NCI-H526 (cell line): ENCODE data around the gene APBA1.

Experiments used
- DNase-seq, 2 experiments: peaks; one replicate each; lab custom pipeline; 2025; lab: John Stamatoyannopoulos, UW

The APBA1 gene

DNA sequence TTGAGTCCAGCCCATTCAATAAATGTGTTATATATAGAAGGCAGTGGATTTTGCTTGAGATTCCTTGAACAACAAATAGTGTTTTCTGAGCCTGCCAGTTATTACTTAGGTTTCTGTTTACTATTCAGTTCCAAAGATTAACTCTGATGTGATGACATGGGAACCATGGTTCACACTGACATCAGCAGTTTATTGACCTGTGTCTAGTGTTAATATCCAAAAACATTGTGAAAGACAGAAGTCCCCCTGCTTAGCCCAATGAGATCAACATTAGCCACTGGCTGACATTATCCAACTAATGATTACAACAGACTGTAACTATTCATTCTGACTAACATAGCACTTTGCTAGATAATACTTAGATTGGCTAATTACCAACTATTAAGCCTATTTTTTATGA is 14.9 kb downstream of the APBA1 start:
- no peak for DNase-seq

DNA sequence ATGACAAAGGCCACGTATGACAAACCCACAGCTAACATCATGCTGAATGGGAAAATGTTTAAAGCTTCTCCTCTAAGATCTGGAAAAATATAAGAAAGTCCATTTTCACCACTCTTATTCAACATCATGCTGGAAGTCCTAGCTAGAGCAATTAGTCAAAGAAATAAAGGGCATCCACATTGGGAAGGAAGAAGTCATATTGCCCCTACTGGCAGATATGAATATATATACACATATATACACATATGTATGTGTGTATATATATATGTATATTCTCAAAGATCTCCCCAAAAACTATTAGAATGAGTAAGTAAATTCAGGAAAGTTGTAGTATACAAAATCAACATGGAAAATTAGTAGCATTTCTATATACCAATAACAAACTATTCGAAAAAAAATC is 17.1 kb downstream of the APBA1 start:
- DNase-seq, result no peak

DNA sequence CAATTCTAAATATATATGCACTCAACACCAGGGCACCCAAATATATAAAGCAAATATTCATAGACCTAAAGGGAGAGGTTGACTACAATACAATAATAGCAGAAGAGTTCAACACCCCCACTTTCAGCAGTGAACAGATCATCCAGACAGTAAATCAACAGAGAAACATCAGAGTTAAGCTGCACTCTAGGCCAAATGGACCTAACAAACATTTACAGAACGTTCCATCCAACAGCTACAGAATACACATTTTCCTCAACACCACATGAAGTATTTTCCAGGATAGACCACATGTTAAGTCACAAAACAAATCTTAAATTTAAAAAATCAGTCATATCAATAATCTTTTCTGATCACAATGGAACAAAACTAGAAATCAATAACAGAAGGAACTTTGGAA is 18.9 kb downstream of the APBA1 start:
- DNase-seq, result no peak

DNA sequence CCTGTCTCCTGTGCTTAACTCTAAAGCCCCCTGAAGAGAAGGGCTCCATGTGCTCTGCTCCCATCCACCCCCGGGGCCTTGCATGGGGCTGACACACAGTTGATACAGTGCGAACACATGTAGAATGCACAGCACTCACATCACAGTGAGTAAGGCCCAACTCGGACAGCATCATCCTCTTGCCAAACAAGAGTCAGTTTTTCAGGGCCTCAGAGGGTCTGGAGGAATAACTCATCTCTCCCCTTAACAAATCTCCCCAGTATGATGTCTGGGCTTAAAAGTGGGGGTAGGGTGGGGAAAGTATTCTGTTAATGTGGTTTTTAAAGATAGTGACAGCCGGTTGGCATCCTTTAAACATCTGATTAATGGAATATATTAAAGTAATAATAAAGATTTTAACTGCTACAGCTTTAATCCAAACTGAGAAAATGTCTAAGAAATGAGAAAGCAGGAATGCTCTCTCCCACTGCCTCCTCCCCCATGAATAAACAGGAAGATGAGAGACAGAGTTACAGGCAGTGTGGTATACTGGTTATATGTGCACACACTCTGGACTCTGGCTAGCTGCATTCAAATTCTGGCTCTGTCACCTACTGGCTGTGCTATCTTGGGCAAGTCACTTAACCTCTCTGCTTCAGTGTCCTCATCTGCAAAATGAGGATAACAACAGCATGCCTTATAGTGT is 22.5 kb downstream of the APBA1 start:
- no peak for DNase-seq

DNA sequence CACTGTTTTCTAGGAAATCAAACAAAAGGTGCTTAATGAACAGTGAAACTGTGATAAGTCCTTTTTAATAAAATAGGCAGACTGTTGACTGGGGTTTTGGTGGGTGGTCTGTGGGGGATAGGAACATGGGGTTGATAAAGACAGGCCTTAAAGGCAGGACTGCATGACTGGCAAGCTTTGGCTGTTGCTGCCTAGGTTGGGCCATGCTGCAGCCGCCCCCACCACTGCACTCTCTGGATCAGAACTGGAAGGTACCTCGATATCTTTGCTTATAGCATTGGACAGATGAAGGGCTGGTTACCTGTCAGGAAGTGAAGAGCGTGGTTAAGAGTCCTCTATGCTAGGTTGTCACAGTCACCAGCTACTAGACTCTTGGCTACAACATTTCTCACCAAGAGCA is 24.4 kb downstream of the APBA1 start:
- no peak for DNase-seq

DNA sequence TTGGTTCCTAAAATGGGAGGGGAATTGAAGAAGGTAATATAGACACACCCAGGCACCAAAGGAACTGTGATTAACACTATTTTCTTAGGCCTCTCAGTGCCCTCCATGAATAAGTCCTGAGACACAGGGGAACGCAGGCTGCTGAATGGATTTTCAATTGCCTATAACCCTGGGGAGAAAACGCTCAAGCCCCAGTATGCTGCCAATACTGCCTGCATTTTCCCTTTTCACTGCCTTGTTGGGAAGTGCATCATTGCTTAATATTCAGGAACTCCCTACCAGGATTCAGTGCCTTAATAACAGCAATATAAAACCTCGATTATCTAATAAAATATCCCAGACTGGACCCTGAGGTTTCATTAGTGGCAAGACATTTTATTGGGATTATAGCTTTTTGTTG is 25.4 kb downstream of the APBA1 start:
- no peak for DNase-seq

DNA sequence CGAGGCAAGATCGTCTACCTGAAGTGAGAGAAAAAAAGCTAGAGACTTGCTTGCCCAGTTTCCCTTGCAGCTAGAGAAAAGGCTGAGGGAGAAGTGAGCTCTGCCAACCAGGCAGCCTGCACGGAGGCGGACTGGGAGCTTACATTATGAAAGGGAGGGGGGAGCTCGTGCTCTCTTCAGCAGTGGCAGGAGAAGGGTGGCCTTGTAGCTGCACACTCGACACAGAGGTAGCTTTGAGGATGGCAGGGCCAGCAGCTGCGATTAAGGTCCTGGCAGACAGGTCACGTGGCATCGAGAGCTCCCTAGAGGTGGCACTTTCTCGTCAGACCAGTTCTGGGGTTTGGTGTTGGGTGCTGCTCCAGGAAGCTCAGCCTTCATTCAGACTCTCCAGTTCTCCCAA is 26.7 kb downstream of the APBA1 start:
- DNase-seq, result peak; percentile 84 to 93

DNA sequence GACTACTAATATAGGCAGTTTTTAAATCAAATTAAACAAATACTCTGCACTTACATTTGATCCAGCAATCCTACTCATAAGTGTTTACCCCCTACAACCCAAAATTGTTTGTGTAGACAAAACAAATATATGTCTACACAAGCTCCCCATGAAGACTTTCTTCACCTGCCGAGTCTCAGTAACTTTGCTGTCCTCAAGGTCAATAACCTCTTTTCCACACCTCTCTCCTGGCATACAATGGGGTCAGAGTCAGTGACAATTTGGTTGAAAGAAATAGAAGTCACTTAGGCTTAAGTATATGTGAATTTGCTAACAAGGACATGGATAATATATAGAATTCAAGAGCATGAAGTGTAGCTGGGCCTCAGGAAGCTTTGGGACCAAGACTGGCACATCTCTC is 29.1 kb downstream of the APBA1 start:
- no peak for DNase-seq

DNA sequence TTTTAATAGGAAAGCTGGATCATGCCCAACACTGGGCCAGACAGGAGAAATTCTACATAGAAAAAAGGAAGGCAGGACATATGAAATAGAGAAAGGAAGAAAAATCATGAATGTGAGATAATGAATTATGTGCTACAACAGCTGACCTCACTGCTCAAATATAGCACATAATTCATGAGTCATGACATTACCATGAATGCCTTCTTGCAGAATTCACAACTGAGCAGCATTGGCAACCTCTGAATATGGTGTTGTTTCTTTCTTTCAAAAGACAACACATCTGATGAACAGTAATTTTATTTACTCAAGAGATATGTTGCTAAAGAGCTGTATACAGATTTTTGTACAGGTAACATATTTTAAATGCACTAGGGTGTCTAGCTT is 34.4 kb downstream of the APBA1 start:
- DNase-seq, result no peak

DNA sequence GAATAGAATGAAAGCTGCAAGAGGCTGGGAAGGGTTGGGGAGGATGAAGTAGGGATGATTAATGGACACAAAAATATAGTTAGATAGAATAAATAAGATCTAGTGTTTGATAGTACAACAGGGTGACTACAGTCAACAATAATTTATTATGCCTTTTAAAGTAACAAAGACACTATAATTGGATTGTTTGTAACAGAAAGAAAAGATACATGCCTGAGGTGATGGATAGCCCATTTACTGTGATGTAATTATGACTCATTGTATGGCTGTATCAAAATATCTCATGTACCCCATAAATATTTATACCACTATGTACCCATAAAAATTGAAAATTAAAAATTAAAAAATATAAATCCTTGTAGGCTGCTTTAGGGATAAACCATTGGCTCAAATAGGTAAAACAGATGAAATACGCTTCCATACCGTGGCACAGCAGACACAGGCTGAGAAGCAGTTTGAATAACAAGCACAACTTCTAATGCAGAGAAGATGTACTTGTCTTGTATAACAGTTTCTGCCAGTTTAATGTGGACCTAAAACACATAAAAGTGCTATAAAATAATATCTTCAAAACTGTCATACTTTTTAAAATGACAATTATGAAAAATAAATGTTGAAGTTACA is 34.9 kb downstream of the APBA1 start:
- DNase-seq, result no peak

DNA sequence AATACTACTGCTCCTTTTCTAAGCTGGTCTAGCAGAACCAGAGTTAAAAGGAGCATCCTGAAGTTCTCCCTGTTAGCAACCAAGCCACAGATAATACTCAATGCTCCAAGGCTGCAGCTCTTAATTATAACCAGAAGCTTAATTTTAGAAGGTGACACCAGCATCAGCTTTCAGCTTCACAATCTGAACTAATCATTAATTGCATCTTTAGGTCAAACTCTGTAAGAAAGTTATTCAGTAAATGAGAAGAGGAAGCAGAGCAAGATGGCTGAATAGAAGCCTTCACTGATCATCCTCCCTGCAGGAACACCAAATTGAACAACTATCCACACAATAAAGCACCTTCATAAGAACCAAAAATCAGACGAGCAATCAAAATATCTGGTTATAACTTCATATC is 38.5 kb downstream of the APBA1 start:
- no peak for DNase-seq

DNA sequence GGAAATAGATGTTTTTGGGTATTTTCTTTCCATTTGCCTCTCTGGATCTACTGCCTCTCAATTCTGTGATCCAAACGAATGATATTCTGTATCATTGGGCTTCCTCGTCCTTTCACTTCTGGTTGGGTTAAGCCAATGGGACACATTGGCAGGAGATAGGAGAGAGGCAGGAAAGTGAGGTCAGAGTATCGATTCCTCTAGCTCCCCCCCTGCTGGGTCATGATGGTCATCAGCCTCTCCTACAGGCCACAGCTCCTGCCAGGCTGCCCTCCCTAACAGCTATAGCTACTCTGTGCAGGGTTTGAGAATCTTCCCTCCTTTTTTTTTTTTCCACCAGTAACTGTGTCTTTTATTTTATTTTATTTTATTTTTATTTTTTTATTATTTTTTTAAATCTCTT is 39.4 kb downstream of the APBA1 start:
- DNase-seq, result no peak

DNA sequence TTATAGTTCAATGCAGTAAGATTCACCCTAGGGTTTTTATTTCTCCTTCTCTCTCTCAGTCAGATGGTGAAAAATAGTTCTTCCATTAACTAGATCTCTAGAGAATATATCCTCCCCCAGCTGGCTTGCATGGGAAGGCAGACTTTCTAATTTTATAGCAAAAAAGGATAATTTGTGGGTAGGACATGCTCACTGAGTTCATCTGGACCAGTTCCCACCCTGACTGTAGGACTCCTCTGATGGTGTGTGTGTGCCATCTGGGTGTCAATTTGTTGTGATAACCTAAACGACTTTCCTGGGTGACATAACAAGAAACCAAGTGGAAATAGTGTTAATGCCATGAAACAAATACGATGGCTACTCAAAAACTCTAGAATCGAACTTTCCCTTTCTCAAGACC is 44.9 kb downstream of the APBA1 start:
- no peak for DNase-seq

DNA sequence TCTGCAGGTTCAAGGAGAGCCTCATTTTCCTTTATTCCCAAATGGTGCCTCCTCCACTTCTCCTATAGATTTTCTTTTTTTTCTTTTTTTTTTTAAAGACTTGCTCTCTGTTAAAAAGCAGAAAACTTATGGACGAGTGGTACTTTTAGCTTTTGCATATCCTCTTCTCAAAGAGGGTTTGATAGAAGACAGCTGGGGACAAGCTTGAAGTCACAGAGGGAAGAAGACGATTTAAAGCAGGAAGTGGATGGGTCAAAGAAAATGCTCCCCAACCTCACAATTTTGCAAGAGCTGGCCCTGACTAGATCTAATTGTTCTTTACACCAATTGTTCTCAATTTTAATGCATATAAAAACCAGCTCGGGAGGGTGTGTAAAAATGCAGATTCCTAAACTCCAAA is 48.9 kb downstream of the APBA1 start:
- no peak for DNase-seq

DNA sequence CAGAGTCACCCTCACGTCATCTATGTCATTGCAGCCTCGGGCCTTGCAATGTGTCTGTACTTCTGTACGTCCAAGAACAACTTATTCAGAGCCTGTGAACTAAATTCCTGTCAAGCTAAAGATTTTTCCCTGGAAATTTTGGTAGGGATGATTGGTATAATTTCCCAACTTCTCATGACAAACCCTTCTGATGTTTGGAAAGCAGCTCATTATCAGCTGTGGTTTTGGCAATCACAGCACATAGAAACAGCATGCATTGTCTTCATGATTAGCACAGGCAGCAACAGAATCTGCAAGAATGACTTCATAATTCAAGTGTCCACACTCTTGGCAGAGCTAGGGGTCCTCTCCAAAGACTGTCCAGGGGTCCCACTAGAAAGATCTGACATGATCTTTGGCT is 49.5 kb downstream of the APBA1 start:
- no peak for DNase-seq

DNA sequence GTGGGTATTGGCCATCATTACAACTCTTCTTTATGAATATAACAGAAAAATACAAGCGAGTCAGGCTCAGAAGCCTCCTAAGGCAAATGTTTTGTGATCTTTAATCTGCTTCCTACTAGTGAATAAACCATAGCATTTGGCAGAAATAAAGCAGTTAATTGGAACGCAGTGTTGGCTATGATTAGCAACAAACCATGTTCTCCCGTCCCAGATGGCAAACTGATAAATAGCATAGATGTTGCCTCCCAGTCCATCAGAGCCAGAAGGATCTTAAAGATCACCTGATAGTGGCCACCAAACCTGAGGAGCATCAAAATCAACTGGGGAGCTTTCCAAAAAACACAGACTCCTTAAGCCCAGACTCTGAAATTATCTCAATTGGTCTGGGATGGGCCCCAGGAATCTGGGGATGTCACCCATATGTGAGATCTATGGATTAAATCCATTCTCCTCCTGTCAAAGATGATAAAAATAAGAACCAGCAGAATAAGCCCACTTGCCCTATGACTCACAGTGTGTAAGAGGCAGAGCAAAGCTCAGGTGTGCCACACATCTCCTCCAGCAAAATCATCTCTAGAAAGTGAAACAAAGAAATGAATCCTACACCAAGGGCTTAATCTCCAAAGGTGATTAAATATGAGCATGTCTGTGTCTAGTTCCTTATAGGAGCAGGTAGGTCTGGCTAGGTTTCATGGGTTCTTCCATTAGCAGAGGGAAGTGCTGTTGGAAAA is 50.3 kb downstream of the APBA1 start:
- no peak for DNase-seq

DNA sequence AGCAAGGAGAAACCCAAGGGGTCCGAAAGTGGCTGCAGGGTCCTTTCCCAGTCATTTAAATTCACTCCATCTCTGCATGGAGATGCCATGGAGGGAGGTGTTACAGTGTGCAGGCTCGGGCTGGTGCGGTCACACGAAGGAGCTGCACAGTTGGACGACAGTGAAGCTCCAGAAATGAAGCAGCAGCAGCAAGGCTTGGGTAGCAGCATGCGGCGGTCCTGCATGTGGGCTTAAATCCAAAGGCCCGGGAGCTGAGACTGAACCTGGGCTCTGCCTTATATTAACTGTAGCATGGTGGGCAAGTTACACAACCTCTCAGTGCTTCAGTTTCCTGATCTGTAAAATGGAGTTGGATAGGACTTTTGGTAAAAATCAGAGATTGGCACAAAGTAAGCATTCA is 51.4 kb downstream of the APBA1 start:
- DNase-seq, result no peak

DNA sequence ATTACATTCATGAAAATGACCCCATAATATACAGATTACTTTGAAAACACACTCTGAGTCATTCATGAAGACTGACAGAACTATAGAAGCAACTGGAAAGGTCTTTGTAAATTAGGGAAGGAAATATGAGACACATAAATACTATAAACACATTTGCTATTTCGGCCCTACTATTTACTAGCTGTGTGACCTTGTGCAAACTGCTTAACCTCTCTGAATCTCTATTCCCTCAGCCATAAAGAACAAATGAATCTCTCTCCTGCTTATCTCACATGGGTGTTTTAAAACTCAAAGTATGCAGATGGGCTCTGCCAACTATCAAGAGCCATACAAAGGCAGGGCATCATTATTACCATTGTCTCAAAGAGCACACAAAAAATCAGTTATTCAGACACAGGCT is 52.9 kb downstream of the APBA1 start:
- DNase-seq, result no peak

DNA sequence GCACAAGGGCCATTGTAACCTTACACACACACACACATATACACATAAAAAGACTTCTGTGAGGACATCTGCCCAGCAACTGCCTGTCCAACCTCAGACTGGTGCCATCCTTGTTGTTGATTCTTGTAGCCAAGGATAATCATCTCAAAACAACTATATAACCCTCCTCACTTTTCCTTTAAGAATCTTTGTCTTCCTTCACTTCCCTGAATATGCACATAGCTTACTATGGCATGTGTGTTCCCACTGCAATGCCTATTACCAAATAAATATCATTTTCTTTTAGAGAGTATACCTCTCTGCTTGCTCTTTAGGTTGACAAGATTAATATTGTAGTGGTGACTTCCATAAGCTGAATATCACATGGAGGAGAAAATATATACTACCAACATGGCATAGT is 55.2 kb downstream of the APBA1 start:
- DNase-seq, result no peak

DNA sequence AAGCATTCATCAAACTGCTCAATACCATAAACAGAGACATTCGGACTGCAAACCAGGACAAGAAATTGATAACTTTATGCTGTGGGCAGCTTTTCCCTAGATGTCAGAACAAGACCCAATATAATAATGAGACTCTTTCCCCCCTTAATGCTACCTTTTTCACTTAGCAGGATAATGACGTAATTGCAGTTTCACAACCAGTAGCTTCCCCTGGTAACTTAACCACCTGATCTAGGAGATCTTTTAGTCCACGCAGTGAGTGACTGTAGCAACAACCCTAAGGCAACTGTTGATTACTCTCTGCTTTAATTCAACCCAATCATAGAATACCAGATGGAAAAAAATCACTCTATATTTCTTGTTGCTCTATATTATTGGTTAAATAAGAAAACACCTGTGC is 56.3 kb downstream of the APBA1 start:
- no peak for DNase-seq

DNA sequence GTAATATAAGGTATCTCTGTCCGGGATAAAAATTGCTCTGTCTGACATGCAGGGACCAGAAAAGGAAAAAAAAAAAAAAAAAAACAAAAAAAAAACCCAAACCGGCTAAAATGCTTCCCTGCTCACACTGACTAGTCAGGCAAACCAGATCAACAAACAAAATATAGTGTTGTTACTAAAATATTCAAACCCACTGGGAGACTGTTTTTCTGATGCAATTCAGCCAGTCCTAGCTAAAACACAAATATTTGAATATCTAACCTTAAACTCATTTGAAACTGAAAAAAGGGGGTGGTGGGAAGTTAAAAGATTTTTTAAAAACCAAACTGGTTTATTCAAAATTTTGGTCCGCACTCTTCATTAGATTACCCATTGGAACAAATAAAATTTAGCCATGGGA is 61.0 kb downstream of the APBA1 start:
- no peak for DNase-seq

DNA sequence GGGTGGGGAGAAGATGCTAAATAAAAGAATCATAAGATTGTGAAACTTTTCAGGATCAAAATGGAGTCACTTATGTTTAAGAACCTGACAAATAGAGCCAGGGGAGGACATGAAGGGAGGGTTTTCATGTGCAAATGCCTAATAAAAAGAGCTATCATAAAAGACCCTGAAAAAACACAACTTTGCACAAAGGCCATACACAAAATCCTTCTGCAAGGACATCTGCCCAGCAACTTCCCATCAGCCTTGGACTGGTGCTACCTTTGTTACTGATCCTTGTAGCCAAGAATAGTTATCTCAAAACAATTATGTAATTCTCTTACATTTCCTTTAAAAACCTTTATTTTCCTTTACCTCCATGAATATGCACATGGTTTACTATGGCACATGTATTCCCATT is 63.0 kb downstream of the APBA1 start:
- DNase-seq, result no peak

DNA sequence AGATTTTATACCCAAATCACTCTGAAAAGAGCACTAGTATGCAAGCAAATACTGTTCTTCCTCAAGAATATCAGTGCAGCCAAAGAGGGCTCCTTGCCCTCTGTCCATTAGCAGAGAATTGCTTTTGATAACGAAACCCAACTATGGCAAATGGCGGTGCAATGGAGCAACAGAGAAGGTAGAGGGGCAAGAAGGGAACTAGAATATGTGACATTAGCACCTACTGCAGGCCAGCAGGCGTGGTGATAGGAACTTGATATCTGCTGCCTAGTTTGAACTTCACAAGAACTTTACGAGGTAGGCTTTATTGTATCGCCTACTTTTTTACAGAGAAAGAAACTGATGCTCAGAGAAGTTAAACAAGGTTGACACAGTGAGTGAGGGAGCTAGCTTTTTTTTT is 66.1 kb downstream of the APBA1 start:
- DNase-seq, result no peak

DNA sequence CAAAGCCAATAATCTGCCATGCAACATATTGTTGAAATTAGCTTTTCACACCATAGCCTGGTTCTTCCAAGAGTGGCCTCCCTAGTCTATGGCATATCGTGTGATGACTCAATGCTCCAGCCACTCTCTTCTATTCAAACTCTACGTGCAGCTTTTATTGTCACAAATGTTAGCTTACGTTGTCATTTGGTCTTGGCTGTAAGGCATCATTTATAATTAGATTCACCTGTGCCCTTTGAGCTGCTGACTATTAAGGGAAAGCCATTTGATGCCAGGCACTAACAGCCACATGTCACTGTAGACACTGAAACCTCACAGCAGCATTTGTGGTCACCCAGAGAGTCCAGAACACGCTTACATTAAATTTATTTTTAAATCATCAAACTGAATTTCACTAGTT is 66.8 kb downstream of the APBA1 start:
- no peak for DNase-seq
